GM18498 (cell line): ENCODE measurements around the gene PCBP3.
"Not testable (repeated sequence)": the region's sequence is repeated elsewhere in the genome, so short reads cannot be mapped to it uniquely, and the experiment has no call there.

Source experiments
- ATAC-seq: cut with Tn5 transposase; IDR thresholded peaks from one replicate; pipeline ENCODE4 v1.9.1; 2021; ENCODE audit warnings: mild to moderate bottlenecking, moderate library complexity; ENCODE audit not compliant: unreplicated experiment

The PCBP3 gene

GRCh38 chr21:45972716-45973474, 329.4 kb downstream of the PCBP3 start:
- no peak for ATAC-seq

GRCh38 chr21:45973475-45974072, 330.0 kb downstream of the PCBP3 start:
- ATAC-seq, result peak; percentile 41

GRCh38 chr21:45974073-45975019, 330.8 kb downstream of the PCBP3 start:
- peak; percentile 10 for ATAC-seq

GRCh38 chr21:45975020-45975666, 331.6 kb downstream of the PCBP3 start:
- no peak for ATAC-seq

GRCh38 chr21:45975667-45976409, 332.3 kb downstream of the PCBP3 start:
- ATAC-seq, result not testable (repeated sequence)

- ATAC-seq, result no peak
Measured at GRCh38 chr21:45976701-45977311, 333.3 kb downstream of the PCBP3 start.

GRCh38 chr21:45977396-45977795, 333.9 kb downstream of the PCBP3 start:
- no peak for ATAC-seq

GRCh38 chr21:45979141-45979631, 335.7 kb downstream of the PCBP3 start:
- no peak for ATAC-seq

- no peak for ATAC-seq
Measured at GRCh38 chr21:45979651-45980050, 336.1 kb downstream of the PCBP3 start.

- ATAC-seq, result no peak
Measured at GRCh38 chr21:45980271-45980670, 336.7 kb downstream of the PCBP3 start.

- ATAC-seq, result no peak
Measured at GRCh38 chr21:45980697-45981096, 337.2 kb downstream of the PCBP3 start.

GRCh38 chr21:45981151-45982091, 337.9 kb downstream of the PCBP3 start, which contains the start of gene COL6A1:
Gene COL6A1 (plus strand): TSS chr21:45981770. CDS start chr21:45981851, 81 bp downstream.
- ATAC-seq, result no peak

GRCh38 chr21:45982092-45982757, 338.7 kb downstream of the PCBP3 start:
- no peak for ATAC-seq

- ATAC-seq, result no peak
Measured at GRCh38 chr21:45982758-45983648, 339.5 kb downstream of the PCBP3 start.

GRCh38 chr21:45983649-45983965, 340.1 kb downstream of the PCBP3 start:
- no peak for ATAC-seq

- ATAC-seq, result no peak
Measured at GRCh38 chr21:45983981-45984551, 340.5 kb downstream of the PCBP3 start.
